Activated T-cell treated with anti-CD3 and anti-CD28 coated beads for 1 hour (primary cell): ENCODE data around the gene MTHFD1.

Experiments used
- DNase-seq: peaks from one replicate; pipeline ENCODE4 v3.0.0-alpha.2; 2020; ENCODE audit warnings: low read depth

Gene MTHFD1

GRCh38 chr14:64407329-64407728 lies 19.2 kb downstream of the MTHFD1 start:
- no peak for DNase-seq

- no peak for DNase-seq
Measured at GRCh38 chr14:64409126-64409920, 21.2 kb downstream of the MTHFD1 start.

DNA sequence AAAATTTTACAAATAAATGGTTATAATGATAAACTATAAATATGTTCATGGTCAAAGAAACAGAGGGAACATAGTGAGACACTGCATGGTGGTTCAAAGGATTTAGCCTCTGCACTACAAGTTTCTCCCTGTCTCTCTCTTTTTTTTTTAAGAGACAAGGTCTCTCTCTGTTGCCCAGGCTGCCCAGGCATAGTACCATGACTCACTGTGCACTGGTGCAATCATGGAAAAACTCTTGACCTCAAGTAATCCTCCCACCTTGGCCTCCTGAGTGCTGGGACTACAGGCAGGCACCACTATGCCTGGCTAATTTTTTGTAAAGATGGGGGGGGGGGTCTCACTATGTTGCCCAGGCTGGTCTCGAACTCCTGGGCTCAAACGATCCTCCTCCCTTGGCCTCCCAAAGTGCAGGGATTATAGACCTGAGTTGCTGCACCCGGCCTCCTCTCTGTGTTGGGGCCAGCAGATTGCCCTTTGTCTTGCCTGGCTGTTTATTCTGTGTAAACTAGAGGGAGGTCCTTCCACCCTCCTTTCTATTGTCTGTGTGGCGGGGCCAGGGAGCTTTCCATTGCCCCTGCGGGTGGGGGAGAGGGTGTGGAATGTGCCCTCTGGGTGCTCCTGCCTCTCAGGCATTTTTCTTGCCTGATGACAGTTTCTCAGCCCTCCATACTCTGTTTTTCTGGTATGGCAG lies 22.1 kb downstream of the MTHFD1 start:
- no peak for DNase-seq

DNA sequence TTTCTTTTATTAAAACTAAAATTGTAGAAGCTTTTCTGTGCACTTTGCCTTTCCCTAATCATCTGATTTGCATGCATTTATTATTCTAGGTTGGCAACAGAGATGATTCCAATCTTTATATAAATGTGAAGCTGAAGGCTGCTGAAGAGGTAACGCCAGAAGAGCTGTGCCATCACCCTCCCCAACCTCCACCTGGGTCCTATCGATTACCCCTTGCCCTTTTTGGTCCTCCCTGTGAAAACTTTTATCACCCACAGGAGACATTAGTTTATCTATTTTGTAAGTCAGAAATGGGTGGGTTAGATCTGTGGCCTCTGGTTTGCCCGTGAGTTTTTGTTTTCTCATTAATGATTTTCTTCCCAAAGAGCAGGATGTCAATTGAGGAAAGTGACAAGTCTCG lies 22.8 kb downstream of the MTHFD1 start:
- DNase-seq = no peak

GRCh38 chr14:64412237-64412636 lies 24.1 kb downstream of the MTHFD1 start:
- no peak for DNase-seq

DNA sequence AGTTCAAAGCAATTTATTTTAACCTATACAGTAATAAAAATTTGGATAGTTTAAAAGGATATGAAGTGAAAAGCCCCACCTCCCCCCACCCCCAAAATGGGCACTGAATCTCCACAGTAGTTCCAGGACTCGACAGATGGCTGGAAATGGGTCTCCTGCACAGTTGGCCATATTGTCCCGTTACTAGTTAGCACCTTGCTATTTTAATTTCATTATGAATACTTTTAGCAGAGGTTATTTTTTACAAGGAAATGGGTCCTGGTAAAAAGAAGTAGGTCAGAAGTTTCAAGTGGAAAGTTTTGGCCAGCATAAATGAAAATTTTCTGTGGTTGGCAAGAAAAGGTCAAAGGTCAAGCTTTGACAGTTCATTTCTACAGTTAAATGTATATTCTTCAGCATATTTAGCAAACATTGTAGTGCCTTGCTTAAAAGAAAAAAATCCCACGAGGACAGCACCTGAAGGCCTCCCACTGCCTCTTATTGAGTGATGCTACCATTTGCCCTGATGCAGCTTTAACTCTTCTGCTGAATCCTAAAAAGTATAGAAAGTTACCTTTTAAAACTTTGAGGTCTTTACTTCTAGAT lies 28.3 kb downstream of the MTHFD1 start:
- no peak for DNase-seq

GRCh38 chr14:64417055-64417770 lies 29.1 kb downstream of the MTHFD1 start:
- no peak for DNase-seq

- no peak for DNase-seq
Measured at GRCh38 chr14:64417771-64418125, 29.6 kb downstream of the MTHFD1 start.

DNA sequence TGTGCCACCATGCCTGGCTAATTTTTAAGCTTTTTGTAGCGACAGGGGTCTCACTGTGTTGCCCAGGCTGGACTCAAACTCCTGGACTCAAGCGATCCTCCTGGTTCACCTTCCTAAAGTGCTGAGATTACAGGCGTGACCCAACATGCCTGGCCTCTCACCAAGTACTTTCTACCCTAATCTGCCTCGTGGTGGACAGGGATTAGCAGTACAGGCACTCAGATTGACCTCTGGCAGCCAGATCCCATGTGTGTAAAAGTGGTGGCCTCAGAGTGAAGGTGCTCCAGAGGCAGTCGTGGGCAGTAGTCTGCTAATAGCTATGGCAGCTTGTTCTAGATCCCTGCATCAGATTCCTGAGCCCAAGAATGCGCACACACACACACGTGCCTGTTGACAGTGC lies 30.9 kb downstream of the MTHFD1 start:
- no peak for DNase-seq

DNA sequence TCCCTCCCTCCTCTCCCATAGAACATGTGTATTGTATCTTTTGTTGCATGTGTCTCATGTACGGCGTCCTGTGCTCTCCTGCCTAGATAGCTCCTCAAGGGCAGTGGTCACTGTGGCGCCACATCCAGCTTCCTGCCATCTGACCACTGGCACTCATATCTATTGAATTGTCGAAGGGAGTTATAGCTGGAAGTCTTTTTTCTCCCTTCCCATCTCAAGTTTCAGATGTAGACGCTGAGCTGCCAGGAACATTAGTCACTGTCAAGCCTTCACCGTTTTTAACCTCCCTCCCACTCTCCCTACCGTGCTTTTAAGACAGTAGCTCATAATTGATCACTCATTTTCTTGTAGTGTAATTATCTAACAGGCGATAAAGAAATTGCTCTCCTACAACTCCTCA lies 33.0 kb downstream of the MTHFD1 start:
- DNase-seq = no peak

DNA sequence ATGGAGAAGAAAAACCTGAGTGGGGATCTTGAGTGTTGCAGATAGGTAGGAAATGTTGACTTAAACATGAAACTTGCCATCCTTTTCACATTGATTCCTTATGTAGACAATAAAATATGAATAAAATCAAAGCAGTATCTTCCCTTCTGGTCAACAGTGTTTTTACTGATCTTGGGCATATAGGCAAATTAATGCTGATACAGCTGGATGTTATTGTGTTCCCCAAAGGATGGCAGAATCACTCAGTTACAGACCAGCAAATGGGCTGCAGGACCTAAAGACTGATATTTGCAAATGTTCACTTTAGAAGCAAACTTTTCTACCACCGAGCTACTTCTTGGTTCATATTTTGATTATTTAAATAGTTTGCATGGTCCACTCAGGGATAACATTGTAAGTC lies 33.9 kb downstream of the MTHFD1 start:
- no peak for DNase-seq

- no peak for DNase-seq
Measured at GRCh38 chr14:64422756-64423155, 34.6 kb downstream of the MTHFD1 start.

DNA sequence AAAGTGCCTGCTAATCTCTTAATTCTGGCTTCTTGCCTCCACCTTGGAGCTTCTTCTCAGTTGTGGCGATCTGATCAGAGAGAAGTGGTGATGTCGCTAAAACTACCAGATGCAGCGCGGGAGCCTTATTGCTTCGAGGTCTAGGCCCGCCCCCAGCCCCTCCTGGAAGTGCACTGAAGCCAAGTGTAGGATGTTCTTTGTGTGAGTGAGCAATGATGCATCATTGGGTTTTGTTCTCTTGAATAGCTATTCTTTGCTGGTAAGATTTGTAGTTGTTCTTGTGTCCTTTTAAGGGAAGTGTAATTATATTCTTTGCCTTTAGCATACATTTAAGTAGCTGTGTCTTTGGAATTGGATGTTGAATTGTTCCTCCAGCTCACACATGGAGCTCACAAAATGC lies 35.8 kb downstream of the MTHFD1 start:
- no peak for DNase-seq

GRCh38 chr14:64434528-64434927 lies 46.4 kb downstream of the MTHFD1 start:
- DNase-seq = no peak

DNA sequence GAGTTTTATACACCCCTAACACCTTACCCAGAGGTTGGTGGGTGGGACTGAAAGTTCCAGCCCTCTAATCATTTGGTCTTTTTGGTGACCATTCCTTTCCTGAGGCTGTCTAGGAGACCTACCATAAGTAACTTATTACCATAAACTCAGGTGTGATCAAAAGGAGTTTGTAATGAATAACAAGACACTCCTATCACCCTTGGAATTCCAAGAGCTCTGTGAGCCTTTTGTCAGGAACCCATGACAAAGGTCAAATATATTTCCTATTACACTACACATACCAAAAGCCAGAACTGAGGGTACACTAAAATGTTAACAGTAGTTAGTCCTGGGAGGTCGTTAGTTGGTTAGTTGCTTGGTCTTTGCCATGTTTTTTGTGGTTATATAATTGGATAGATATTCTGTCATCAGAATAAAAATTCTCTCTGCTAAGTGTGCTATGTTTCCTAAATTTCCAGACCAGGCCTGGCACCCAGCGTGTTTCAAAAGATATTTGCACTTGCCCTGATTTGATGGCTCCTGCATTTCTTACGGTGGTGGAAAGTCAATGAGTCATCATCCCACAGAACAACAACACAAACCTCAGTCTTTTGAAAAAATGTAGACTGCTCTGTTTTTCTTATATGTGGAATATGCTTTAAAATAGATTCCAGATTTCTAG lies 50.2 kb downstream of the MTHFD1 start:
- DNase-seq = no peak

DNA sequence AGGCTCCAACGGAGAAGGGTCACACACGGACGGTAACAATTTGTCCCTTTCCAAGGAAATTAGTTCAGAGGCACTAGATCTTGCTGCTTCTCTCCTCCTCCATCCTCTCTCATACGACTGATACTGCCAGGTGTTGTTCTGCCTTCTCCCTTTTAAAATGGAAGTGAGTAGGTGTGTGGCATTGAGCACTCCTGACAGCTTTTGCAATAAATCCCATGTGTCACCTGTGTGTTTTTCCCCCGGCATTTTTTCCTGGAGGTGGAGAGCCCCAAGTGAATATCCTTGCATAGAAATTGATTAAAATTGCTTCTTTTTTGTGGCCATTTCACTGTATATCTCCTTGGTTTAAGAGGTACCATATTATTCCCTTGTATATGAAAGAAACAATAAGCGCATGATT lies 51.0 kb downstream of the MTHFD1 start:
- no peak for DNase-seq

GRCh38 chr14:64440494-64440893 lies 52.3 kb downstream of the MTHFD1 start:
- no peak for DNase-seq

DNA sequence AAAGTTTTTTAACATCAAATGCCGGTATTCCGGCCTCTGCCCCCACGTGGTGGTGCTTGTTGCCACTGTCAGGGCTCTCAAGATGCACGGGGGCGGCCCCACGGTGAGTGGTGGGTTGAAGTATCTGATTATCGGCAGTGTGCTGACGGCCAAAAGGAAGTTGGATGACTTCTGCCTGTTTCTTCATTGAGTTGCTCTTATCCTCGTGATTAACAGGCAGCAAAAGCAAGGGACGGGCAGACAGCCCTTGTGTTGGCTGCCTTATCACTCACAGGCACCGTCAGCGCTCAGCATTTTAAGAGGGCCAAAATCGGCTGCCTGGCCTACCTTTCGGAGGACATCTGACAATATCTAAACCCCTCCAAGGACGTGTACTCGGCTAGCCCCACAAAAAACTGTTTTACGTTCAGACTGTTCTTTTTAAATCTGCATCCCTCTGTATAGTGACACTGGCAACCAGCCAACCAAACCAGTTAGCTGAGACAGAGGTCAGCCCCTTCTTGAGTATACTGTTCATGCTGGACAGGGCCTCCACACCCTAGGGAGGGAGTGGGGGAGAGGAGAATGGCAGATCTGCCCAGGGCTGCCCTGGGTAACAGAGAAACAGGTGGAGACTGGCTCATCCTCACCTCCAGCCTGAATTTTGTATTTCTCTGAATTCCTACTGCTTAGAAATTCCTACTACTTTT lies 54.3 kb downstream of the MTHFD1 start:
- no peak for DNase-seq

DNA sequence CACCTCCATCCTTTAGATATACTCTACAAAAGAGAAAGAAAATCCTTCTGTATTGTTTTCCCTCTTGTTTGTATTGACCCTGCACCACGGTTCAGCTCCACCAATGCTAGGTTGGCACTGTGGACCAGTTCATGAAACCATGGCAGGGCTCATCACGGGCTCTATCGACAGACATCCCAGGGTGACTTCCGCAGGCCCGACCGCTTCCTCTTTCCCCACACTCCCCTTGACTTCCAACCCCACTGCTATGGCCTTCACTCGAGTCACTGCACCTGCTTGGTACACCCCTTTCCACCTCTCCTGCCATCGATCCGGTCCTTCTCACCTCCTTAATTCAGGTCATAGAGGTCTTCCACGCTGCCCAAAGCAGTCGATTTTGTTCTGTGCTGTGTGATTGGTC lies 56.0 kb downstream of the MTHFD1 start:
- DNase-seq = no peak

DNA sequence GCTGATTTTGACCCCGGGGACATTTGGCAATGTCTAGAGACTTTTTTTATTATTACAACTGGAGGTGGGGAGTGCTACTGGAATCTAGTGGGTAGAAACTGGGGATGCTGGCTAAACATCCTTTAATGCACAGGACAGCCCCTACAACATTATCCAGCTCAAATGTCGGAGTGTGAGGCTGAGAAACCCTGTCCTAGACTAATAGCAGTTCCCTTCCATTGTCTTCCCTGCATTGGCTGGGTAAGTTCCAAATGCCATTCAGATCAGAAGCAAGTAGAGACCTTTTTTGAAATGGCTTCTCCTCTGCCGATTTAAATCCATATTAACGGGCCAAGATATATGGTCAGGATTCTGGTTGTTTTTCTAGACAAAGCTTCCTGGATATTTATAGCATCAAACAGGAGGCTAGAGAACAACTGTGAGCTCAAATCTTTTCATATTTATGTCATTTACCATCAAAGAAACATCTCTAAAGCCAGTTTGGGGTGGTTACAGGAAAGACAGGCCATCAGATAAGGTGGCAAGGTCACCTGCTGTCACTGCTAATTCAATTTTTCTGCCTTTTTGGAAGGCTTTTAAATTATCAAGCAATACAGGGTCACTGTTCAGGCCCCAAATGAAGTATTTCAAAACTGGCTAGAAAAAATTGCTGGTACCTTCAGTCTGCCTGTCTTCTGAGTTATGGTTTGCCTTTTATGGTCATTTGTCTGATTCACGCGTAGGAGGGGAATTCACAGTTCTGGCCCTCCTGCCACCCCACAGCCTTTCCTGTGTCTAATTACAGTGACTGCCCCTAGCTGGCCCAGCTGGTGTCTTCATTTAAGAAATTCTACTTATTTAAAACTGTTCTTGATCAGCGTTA lies 57.1 kb downstream of the MTHFD1 start:
- peak; percentile 14 for DNase-seq
